ENCODE data around the gene TCF25.

The TCF25 gene

DNA sequence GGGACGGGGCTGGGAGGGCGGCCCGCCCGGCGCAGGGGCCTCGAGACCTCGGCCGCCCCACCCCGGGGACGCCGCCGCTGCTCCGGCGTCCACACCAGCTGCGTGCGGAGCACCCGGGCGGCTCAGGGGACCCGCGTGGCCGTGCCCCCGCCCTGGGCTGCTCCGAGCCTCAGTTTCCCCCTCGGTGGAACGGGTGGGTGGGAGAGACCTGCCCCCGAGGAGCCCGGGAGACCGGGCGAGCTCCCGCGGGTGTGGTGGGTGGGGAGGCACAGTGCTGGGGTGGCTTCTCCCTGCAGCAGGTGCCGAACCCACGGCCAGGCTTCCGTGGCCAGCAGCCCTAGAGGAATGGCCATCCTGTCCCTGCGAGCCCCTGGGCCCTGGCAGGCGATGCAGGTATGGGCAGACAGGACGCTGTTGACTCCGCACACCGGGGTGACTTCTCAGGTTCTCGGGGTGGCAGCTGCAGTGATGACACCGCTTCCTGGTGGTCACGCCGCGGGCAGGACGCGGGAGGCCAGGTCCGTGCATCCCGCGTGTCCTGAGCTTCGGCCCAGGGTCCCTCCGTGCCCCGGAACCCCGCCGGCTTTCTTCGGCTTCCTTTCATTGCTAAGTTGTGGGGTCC lies 75.8 kb downstream of the TCF25 start:
- no peak for DNase-seq

DNA sequence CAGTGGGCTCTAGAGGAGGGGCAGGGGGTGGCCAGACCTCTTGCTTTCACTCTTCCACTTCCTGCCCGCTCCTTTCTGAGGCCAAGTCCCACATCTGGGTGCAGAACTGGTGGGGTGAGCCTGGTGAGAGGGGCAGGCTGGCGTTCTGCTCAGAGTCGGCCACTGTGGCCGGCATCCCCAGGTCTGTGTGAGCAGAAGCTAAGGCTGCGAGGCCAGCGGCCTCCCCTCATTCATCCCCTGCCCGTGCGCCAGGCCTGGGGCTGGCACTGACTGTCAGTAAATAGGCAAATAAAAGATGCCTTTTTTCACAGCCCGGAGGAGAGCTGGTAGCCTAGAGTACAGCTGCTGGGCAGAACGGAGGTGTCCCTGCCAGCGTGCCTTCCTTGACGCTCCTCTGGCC lies 76.4 kb downstream of the TCF25 start:
- no peak for DNase-seq

GRCh38 chr16:89951509-89951908 lies 78.1 kb downstream of the TCF25 start:
- no peak for DNase-seq

GRCh38 chr16:89952049-89952448 lies 78.7 kb downstream of the TCF25 start:
- DNase-seq: no peak

DNA sequence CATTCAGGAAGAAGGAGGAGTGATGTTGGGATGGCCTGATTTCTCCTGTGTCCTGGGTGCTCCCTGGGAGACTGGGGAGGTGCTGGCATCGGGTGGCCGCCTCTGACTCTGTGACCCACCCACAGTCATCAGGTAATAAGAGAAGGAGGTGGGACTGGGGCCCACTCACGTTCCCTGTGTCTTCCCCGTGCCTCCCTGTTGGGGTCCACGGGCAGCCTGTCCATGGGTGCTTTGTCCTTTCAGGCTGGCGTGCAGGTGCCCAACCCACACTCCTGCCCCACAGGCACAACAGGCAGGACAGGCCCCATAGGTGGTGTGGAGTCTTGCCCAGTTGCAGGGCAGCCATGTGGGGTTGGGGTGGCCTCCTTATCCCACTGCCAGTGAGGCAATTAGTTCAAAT lies 79.2 kb downstream of the TCF25 start:
- no peak for DNase-seq

DNA sequence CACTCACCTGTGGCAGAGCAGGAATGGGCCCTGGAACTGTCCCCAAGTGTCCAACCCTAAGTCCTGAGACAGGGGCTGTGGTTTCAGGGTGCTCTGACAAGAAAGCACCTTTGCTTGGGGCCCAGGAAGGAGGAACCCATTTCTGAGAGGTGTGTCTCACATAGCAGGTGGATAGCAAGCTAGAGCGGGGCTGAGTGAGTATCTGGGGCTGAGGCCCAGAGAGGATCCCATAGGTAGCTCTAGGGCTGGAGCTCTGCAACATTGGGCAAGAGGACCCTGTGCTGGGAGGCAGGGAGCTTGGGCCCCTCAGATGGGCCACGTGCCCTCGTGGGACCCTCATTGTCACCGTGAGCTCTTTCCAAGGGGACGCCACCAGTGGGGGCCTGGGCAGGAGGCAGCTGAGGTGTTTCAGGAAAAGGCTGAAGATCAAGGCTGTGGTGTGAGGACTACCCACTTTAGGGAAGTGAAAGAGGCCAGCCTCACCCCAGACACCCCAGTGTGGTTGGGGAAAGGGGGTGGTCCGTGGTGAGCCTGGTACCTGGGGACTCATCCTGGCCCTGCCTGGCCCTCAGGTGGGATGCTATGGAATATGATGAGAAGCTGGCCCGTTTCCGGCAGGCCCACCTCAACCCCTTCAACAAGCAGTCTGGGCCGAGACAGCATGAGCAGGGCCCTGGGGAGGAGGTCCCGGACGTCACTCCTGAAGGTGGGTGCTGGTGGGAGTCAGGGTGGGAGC lies 80.4 kb downstream of the TCF25 start:
- no peak for DNase-seq

DNA sequence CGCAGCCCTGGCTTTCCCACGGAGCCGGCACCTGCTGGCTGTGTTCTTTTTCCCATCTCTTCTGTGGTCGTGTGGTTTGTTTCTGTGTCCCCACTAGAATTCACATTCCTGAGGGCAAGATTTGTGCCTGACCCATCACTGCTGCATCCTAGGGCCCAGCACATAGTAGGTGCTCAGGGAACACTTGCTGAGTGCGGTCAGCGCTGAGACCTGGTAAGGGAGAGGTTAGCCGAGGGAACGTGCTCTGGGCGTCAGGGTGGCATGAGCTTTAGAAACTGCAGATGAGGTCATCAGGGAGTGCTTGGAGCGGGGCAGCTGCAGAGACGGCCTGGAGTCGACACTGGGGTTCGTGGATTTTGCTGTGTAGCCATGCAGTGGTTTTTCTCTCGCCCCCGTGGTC lies 81.1 kb downstream of the TCF25 start:
- no peak for DNase-seq

- no peak for DNase-seq
Observed at GRCh38 chr16:89955001-89955685, 81.8 kb downstream of the TCF25 start.

DNA sequence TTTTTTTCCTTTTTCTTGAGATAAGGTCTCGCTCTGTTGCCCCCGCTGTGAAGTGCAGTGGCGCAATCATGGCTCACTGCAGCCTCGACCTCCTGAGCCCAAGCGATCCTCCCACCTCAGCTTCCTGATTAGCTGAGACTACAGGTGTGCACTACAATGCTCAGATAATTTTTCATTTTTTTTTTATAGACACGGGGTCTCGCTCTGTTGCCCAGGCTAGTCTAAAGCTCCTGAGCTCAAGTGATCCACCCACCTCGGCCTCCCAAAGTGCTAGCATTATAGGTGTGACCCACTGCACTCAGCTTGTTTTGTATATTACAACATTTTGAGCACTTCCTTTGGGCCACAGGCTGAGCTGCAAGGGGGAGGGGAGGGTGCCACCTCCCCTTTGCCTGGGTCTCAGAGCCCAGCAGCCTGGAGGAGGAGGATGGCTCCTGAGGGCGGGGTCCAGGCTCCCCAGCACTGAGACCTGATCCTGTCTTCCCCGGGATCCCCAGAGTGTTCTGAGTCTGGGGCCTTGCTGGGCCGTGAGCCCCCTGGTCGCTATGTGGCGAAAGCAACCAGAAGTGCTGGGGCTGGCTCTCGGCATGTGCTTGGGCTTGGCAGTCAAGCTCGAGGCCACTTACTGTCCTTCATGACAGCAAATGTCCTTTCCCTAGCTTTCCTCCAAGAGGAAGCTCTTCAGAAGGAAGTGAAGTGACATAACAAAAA lies 83.3 kb downstream of the TCF25 start:
- no peak for DNase-seq

GRCh38 chr16:89957216-89957785 lies 83.9 kb downstream of the TCF25 start:
- no peak for DNase-seq

- peak in 1 of 2 experiments; percentile 41 for DNase-seq
Observed at GRCh38 chr16:89958068-89958467, 84.7 kb downstream of the TCF25 start.

GRCh38 chr16:89958596-89958995 lies 85.2 kb downstream of the TCF25 start:
- no peak for DNase-seq

GRCh38 chr16:89960966-89961365 lies 87.6 kb downstream of the TCF25 start:
- no peak for DNase-seq

All from SW 1271 (cell line).